ENCODE measurements around the gene S100A4. TPM values are rescaled to one million over a fixed set of nuclear protein-coding genes. Genes with fewer than 3 reads are reported as not detected.

Gene S100A4
- total RNA-seq, 2 experiments from 2014 or later: 109 to 118 TPM

- ATAC-seq (no peak), DNase-seq (no peak)
- Mint-ChIP-seq H3K36me3 (ENCODE audit: low read depth) (no peaks in the 10 kb centered on the region), H3K4me1 (ENCODE audit: low read depth) (peaks cover 10% of the 10 kb centered on the region), H3K9me3 (no peaks in the 10 kb centered on the region), H3K4me3 (no peak overlapping the region), H3K27ac (no peak overlapping the region), H3K27me3 (no peaks in the 10 kb centered on the region)
- ChIA-PET CTCF (interaction anchor here (0.6 to 4.2 kb wide), 9 partner anchors 12 to 114 kb away, joined by 3 to 45 read pairs (median 5); no protein-coding TSS in a partner anchor), POLR2A (interaction anchor here (0.6 kb wide), 1 partner anchor 712 kb away, joined by 3 read pairs; a partner anchor contains a TSS)
- TF ChIP-seq CTCF (IDR thresholded peaks at IDR 0.05): no peak
- intact Hi-C loops (cut with micrococcal nuclease): no loop called here
These were observed 37.6 kb downstream of the S100A4 start for GRCh38 chr1:153507926-153508583.

GRCh38 chr1:153506831-153507413 is 38.7 kb downstream of the S100A4 start:
- DNase-seq: no peak
- H3K27me3 Mint-ChIP-seq: no peaks in the 10 kb centered on the region
- intact Hi-C loops (cut with micrococcal nuclease): no loop called here
- no peak overlapping the region for H3K27ac Mint-ChIP-seq
- H3K4me1 Mint-ChIP-seq (ENCODE audit: low read depth): peaks cover 10% of the 10 kb centered on the region
- H3K4me3 Mint-ChIP-seq: no peak overlapping the region
- no peaks in the 10 kb centered on the region for H3K36me3 Mint-ChIP-seq (ENCODE audit: low read depth)
- no peak for ATAC-seq
- TF ChIP-seq CTCF (IDR thresholded peaks at IDR 0.05): no peak
- CTCF ChIA-PET: interaction anchor here (1.2 to 1.6 kb wide), 3 partner anchors 41 to 111 kb away, joined by 3 to 7 read pairs (median 4); no protein-coding TSS in a partner anchor
- POLR2A ChIA-PET: no interaction called here
- H3K9me3 Mint-ChIP-seq: no peaks in the 10 kb centered on the region

- no peak for ATAC-seq
- intact Hi-C loops (cut with micrococcal nuclease): no loop called here
- POLR2A ChIA-PET: no interaction called here
These were observed 39.2 kb downstream of the S100A4 start for GRCh38 chr1:153506386-153506785.

GRCh38 chr1:153505576-153505975 is 40.0 kb downstream of the S100A4 start:
- ChIA-PET CTCF (interaction anchor here (2.8 kb wide), 1 partner anchor 10 kb away, joined by 16 read pairs; no protein-coding TSS in a partner anchor), POLR2A (no interaction called here)
- Mint-ChIP-seq H3K9me3 (no peaks in the 10 kb centered on the region), H3K4me3 (no peak overlapping the region), H3K27me3 (no peaks in the 10 kb centered on the region), H3K4me1 (ENCODE audit: low read depth) (peaks cover 3% of the 10 kb centered on the region), H3K27ac (no peak overlapping the region), H3K36me3 (ENCODE audit: low read depth) (no peaks in the 10 kb centered on the region)
- DNase-seq (no peak), ATAC-seq (no peak)
- no peak for TF ChIP-seq CTCF (IDR thresholded peaks at IDR 0.05)
- intact Hi-C loops (cut with micrococcal nuclease): no loop called here

More at GRCh38 chr1:153506386-153506785, 39.2 kb downstream of the S100A4 start:
- Mint-ChIP-seq H3K27me3 (no peaks in the 10 kb centered on the region), H3K36me3 (ENCODE audit: low read depth) (no peaks in the 10 kb centered on the region), H3K4me1 (ENCODE audit: low read depth) (peaks cover 10% of the 10 kb centered on the region), H3K4me3 (no peak overlapping the region), H3K9me3 (no peaks in the 10 kb centered on the region), H3K27ac (no peak overlapping the region)
- no peak for DNase-seq
- TF ChIP-seq CTCF (IDR thresholded peaks at IDR 0.05): no peak
- CTCF ChIA-PET: interaction anchor here (1.3 kb wide), 1 partner anchor 66 kb away, joined by 4 read pairs; no protein-coding TSS in a partner anchor

GRCh38 chr1:153503766-153504165 is 41.8 kb downstream of the S100A4 start:
- Mint-ChIP-seq H3K9me3 (no peaks in the 10 kb centered on the region), H3K4me1 (ENCODE audit: low read depth) (peaks cover 3% of the 10 kb centered on the region), H3K4me3 (no peak overlapping the region), H3K27ac (no peak overlapping the region), H3K36me3 (ENCODE audit: low read depth) (no peaks in the 10 kb centered on the region), H3K27me3 (peaks cover 6% of the 10 kb centered on the region)
- DNase-seq (no peak), ATAC-seq (no peak)
- CTCF ChIA-PET: interaction anchor here (2.8 kb wide), 1 partner anchor 9 kb away, joined by 16 read pairs; no protein-coding TSS in a partner anchor
- no peak for TF ChIP-seq CTCF (IDR thresholded peaks at IDR 0.05)
- intact Hi-C loops (cut with micrococcal nuclease): no loop called here
- POLR2A ChIA-PET: interaction anchor here (1.2 kb wide), 1 partner anchor 16 kb away, joined by 3 read pairs; no protein-coding TSS in a partner anchor

Data from activated CD8-positive, alpha-beta T cell treated with anti-CD3 and anti-CD28 coated beads for 36 hours (primary cell).